LNCAP (cell line): Measurements from ENCODE around the gene RAB11FIP3.

Experiments used
- TF ChIP-seq, protein P1 (sequence below): fragments of 450-650 bp; IDR thresholded peaks from 2 replicates; pipeline ENCODE4 v1.5.1; 2017; ENCODE audit warnings: mild to moderate bottlenecking

RAB11FIP3 gene

DNA sequence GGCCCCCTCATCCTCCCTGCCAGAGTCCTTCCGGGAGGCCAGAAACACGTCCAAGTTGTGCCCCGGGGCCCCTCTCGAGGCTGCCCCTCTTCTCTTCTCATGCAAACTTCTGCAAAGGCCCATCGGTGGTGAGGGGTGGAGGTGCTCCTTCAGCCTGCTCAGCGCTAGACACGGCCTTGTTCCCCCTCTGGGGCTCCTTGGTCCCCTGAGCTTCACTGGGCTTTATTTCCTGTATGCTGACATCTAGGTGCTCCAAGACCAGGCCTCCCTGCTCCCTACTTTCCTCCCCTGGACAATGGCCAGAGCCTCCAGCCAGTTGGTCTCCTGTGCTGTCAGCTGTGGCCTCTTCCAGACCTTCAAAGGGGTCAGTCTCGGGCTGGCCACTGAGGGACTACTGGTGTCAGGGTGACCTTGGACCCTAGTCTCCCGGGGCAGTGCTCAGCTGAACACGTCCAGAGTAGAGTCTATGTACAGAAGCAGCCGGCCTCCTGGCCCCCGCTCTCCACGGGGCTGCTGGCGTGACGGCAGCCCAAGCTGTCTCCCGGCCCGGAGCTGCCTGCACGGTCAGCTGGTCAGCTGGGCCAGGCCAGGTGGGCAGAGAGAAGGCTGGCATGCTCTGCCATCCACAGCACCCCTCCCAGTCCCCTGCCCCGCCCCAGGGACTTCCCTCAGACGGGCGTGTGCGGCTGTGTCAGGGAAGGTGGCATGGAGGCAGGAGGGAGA is 133.0 kb downstream of the RAB11FIP3 start:
- TF ChIP-seq, protein P1, sequence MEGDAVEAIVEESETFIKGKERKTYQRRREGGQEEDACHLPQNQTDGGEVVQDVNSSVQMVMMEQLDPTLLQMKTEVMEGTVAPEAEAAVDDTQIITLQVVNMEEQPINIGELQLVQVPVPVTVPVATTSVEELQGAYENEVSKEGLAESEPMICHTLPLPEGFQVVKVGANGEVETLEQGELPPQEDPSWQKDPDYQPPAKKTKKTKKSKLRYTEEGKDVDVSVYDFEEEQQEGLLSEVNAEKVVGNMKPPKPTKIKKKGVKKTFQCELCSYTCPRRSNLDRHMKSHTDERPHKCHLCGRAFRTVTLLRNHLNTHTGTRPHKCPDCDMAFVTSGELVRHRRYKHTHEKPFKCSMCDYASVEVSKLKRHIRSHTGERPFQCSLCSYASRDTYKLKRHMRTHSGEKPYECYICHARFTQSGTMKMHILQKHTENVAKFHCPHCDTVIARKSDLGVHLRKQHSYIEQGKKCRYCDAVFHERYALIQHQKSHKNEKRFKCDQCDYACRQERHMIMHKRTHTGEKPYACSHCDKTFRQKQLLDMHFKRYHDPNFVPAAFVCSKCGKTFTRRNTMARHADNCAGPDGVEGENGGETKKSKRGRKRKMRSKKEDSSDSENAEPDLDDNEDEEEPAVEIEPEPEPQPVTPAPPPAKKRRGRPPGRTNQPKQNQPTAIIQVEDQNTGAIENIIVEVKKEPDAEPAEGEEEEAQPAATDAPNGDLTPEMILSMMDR: no peak

DNA sequence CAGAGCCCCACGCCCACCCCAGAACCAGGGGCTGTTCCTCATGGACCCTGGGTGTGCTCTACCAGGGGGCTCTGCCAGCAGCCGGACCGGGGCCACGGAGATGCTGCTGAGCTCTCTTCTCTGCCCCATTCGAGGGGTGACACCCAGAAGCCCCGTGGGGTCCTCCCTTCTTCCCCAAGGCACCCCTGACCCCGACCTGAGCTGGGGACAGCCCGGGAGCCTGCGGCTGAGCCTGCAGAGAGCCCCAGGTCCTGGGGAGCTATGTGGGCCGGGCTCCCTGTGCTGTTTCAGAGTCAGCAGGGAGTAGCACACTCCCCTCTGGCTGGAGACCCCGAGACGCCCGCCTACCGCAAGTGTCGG is 133.6 kb downstream of the RAB11FIP3 start:
- TF ChIP-seq, protein P1: no peak

DNA sequence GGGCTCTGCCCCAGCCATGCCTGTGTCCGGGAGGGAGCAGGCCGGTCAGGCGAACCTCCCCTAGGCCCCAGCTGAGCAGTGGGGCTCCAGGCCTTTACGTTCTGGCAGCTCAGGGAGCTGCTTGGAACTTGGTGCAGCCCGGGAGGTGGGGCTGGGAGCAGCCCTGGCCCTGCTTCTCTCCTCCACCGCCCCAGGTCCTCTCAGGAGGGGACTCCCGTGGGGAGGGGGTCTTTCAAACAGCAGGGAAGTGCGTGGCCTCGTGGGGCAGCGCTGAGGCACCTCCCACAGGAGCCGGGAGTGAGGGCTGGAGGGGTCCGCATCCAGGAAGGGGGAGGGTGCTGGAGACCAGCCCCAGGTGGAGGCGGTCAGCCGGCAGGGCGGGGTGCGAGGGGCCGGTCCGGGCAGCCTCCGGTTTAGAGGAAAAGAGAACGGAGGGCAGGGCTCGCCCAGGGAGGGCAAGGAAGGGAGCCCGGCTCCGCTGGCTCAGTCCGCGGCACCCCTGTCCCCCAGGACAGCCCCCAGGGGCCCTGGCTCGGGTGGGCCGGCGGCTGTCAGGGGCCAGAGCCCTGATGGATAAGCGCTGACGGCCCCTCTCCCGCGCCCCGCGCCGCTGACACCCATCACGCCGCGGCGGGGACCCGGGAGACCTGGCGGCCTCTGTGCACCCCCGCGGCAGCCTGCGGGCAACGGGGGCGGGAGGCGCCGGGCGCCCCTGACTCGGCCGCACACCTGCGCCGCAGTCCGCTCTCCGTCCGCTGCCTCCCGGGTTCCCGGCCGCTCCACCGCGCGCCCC is 134.2 kb downstream of the RAB11FIP3 start:
- TF ChIP-seq, protein P1: no peak

DNA sequence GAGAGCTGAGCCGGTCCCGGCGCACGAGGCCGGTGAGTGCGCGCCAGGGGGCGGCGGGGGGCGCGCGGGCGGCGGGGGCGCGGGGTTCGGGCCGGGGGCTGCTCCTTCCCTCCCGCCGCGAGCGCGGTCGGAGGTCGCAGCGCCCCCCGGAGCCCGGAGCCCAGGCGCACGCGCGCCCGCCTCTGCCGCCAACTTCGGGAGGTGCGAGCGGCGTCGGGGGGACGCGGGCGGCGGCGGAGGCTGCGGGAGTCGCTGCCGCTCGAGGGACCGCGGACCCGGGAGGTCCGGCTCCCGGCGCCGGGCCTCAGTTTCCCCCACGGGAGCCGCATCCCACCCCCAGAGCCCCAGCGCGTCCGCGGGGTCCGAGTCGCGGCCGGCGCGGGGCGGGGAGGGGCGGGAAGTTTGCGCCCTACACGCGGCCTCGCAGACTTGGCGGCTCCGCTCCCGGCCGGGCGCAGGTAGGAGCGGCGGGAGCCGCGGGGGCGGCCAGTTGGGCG is 134.8 kb downstream of the RAB11FIP3 start, which contains the start of gene PRR35:
TSS of gene PRR35 (plus strand) at position 191 of the 497 bp plus-strand sequence. CDS start 2,901 bp downstream, outside the sequence.
- TF ChIP-seq, protein P1: no peak

DNA sequence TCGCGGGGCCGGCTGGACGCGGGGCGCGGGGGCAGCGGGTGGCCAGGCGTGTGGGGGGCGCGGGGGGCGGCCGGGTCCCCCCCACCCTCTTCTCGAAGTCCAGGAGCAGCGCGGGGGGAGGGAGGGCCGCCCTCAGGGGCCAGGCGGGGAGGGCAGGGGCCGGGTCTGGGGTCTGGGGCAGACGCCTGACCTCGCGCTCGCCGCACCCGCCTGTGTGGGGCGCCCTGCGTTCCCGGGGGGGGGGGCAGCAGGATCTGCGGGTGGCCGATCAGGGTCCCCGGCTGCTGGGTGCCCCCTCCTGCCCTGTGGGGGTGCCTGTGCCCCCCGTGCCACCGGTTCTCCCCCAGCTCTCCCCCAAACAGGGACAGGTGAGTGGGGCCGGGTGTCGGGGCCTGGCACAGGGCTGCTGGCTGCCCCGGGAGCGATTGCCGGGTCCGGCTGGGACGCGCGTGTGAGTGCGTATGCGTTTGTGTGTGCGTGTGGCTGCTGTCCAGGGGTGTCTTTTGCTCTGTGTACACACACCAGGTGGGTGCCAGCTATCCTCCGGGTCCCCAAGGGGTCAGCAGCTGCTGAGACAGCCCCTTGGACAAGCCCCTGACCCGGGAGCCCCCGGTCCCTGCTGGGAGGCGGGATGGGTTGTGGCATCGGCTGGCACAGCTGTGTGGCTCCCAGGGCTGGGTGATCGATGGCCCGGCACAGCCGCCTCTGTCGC is 135.4 kb downstream of the RAB11FIP3 start:
- TF ChIP-seq, protein P1: no peak

DNA sequence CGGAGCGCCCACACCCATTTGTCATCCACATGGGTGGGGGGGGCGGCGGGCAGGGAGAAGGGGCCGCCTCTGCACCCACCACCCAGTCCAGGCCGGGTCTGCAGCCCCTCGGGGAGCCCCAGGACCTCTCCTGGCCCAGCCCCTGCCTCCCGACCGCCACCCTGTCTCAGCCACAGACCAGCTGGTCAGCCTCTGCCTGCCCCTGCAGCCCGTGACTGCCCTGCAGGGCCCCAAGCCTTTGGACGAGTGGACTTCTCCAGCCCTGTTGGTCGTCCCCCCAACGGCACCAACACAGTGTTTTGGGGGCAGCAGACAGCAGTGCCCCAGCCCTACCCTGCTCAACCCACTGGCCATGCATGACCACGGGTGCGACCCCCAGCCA is 136.0 kb downstream of the RAB11FIP3 start:
- TF ChIP-seq, protein P1: no peak
